Stimulated activated CD4-positive, alpha-beta T cell treated with anti-CD3 and anti-CD28 coated beads, Interleukin-12 subunit alpha, Interleukin-12 subunit beta, amount 100 ng/mL, for 24 hours (primary cell): Measurements from ENCODE around the gene ABHD17A.
"Not testable (repeated sequence)": the region's sequence is repeated elsewhere in the genome, so short reads cannot be mapped to it uniquely, and the experiment has no call there.

Experiments
- DNase-seq, 2 experiments: peaks; one replicate each; pipeline ENCODE4 v3.0.0-alpha.2; 2020; ENCODE audit warnings: low read depth in 2 of 2

ABHD17A gene

DNA sequence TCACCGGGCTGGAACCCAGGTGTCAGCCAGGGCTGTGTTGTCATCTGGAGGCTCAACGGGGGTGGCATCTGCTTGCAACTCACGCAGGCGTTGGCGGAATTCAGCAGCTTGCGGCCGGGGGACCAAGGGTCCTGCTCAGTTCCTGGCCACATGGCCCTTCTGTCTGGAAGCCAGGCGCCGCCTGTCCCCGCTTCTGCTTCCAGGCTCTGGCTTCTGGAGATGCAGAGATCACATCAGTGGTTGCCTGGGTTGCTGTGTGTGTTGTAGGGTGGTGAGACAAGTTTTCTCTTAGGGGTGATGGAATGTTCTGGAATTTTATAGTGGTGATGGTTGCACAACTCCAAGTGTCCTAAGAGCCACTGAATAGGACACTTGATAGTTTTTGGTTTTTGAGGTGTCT lies 24.9 kb upstream of the ABHD17A start:
- DNase-seq, result no peak

DNA sequence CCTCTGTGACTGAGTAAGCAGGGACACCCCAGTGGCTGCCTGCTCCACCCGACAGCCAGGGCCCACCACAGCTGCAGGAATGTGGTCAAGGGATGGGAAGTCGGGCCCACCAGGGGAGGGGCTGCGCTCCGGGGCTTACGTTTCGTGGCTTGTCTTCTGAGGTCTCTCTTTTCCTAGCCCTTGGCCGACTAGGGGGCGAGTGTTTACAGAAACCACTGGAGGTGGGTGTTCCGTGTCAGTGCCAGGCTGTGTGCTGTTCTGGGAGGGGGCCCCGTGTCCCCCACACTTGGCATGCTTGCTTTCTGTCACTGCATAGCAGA lies 24.4 kb upstream of the ABHD17A start:
- DNase-seq, result no peak

DNA sequence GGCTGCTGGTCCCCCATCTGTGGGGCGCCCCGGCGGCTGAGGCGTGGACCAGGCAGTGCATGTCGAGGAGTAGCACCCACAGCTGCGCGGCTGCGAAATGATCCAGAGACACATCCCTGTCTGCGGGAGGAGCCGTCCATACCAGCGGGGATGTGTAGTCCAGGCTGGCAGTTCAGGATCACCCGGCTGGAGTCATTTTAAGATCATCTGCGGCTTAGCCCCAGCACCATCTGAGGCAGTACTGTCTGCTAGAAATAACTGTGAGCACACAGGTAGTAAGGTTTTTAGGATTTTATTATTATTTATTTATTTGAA lies 23.0 kb upstream of the ABHD17A start:
- no peak for DNase-seq

DNA sequence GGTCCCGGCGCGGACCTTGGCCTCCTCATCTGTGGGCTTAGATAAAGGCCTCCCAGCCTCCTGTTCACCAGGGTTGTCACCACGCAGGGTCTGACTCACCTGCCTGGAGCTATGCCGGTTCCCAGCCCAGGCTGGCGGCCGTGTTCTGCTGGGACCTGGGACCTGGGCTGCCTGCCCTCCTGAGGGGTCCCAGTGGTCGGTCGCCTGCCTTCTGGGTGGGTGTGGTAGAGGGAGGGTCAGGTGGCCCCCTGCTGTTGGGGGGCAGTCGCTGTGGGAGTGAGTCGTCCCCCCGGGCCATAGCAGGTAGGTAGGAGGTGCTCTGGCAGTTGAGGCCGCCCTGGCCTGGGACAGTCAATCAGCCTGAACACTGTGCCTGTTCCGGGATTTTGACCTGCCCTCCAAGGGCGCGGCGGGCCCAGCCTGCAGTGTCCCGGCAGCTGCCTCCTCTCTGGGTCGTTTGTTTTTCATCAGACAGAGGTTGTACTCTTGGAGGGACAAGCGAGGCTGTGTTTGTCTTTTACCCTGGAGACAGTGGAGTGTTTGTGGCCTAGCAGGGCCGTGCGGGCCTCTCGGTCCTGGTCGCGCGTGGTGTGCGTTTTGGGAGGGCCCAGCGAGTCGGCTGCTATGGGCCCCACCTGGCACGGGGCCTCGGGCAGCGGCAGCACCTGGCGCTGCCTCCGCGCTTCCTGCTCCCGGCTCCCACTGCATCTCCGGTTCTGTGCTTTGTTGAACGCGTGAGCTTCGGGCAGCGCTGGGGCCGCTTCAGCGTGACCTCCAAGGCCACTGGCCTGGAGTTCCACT lies 22.5 kb upstream of the ABHD17A start:
- DNase-seq, result no peak

DNA sequence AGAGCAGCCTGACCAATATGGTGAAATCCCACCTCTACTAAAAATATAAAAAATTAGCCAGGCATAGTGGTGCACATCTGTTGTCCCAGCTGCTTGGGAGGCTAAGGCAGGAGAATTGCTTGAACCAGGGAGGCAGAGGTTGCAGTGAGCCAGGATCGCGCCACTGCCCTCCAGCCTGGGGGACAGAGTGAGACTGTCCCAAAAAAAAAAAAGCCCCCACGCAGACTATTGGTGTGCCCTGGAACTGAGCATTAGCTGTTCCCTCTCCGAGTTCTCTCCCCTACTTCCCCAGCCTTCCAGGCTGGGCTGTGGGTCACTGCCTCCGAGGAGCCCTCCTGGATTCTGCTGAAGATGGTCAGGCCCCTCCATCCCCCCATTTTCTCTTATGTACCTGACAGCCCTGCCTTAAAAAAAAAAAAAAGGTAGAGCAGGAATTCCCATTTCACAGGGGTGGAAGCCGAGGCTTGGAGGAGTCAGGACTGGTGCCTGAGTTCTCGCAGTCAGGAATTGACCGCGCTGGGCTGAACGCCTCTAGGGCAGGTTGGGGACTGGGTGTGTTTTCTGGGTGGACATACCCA lies 21.8 kb upstream of the ABHD17A start:
- no peak for DNase-seq

DNA sequence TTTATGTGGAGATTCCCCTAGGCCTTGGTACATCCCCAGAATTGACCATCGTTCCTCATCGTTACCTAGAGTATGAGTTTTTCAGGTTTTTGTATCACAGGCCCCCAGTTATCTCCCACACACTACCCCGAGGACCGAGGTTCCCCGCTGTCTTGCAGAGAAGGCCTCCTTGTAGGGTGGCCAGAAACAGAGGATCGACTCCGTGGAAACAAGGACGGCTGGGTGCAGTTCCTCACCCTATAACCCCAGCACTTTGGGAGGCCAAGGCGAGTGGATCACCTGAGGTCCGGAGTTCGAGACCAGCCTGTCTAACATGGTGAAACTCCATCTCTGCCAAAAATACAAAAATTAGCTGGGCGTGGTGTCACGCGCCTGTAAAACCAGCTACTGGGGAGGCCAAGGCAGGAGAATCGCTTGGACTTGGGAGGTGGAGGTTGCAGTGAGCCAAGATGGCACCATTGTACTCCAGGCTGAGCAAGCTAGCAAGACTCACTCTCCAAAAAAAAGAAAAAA lies 20.6 kb upstream of the ABHD17A start:
- no peak for DNase-seq

DNA sequence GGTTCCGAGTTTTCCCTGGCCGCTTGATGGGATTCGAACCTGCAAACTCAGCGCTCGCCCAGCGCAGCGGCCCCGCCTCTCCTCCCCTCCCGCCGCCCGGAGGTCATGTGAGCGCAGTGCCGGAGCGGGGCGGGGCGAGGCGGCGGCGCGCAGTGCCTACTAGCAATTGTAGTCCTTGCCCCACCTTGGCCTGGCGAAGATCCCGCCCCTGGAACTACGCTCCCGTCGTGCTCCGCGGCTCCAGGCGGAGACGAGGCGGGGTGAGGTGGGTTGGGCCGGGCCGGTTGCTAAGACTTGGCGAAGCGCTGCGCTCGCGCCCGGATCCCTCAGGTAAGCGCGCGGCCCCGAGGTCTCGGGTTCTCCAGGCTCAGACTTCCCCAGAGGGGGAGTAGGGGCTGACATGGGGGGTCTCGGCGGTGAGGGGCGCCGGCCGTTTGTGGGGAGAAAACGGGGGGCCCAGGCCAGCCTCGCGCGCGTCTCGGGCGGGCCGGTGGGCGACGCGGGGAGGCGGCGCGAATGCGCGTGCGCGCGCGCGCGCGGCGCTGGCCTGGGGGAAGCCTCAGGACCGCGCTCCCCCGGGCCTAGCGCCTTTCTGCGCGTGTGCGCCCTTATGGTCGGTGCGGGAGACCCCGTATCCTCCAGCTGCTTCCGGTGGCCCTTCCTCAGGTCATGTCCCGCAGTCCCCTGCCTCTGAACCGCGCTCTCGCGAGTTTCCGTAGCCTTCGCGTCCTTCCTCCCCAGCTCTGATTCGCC lies 20.0 kb upstream of the ABHD17A start, which contains the start of the genes ADAT3 and SCAMP4:
Gene ADAT3, plus strand, starts transcription at position 290 of the 753 bp plus-strand sequence. CDS start 6,649 bp downstream, outside the sequence.
Gene SCAMP4, plus strand, starts transcription at position 290 of the 753 bp plus-strand sequence. CDS start 9,621 bp downstream, outside the sequence.
- peak; percentile 97 for DNase-seq

DNA sequence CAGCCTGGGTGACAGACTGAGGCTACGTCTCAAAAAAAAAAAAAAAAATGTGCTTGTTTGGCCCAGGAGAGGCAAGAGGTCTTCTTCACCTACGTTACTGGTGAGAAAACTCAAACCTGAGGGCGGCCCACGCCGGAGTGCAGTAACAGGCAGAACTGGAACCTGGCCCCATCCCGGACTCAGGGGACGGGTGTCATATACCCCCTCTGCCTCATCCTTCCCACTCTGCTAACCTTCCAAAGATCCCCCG lies 19.5 kb upstream of the ABHD17A start:
- DNase-seq, result no peak

DNA sequence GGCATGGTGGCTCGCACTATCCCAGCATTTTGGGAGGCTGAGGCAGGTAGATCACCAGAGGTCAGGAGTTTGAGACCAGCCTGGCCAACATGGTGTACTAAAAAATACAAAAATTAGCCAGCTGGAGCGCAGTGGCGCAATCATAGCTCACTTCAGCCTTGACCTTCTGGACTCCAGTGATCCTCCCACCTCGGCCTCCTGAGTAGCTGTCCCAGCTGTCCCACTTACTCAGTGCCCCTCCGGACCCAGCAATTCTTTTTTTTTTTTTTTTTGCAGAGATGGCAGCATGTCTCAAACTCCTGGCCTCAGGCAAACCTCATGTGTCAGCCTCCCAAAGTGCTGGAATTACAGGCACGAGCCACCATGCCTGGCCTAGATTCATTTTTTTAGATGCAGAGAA lies 17.6 kb upstream of the ABHD17A start:
- no peak for DNase-seq

DNA sequence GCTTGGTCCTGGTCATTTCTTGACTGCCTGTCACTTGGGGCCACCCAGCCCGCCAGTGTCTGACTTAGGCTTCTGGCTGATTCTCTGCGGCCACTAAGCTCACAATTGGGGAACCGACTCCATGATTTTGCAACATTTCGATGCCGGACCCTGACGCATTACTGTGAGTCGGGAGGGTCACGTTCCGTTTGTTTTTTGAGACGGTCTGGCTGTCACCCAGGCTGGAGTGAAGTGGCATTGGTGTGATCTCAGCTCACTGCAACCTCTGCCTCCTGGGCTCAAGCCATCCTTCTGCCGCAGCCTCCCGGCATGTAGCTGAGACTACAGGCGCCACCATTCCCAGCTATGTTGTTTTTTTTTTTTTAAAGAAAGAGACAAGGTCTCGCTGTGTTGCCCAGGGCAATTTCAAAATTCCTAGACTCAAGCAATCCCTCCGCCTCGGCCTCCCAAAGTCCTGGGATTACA lies 16.7 kb upstream of the ABHD17A start:
- no peak for DNase-seq

DNA sequence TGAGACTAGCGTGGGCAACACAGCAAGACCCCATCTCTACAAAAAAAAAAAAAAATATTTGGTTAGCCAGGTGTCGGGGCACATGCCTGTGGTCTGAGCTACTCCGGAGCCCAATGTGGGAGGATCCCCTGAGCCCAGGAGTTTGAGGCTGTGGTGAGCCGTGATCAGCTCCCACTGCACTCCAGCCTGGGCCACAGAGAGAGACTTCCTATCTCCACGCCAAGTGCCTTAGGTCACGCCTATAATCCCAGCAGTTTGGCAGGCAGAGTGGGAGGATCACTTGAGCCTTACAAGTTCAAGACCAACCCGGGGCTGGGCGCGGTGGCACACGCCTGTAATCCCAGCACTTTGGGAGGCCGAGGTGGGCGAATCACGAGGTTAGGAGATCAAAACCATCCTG lies 11.2 kb upstream of the ABHD17A start:
- DNase-seq, result no peak

DNA sequence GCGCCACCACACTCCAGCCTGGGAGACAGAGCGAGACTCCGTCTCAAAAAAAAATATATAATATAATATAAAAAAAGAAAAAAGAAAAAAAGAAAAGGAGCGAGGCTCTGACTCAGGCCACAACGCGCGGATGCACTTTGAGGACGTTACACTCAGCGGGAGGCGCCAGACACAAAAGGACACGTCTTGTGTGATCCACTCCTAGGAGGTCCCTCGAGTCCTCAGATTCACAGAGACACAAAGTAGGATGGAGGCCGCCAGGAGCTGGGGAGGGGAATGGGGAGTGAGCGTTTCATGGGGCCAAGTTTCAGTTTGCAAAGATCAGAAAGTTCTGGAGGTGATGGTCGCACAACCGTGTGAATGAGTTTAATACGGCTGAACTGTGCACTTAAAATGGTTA lies 8.5 kb upstream of the ABHD17A start:
- no peak for DNase-seq

DNA sequence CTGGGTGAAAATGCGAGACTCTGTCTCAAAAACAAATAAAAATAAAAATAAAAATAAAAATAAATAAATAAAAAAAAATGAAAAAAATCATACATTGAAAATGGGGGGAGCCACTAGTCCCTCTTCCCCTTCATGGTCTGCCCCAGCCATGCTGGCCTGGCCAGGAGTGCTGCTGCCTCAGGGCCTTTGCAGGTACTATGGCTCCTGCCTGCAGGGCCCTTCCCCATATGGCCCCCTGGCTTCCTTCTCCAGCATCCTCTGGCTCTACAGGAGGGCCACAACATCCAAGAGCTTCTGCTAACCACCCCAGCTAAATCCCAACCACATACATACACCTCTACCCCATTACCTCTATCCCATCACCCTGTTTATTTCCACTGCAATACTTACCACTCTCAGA lies 4.6 kb upstream of the ABHD17A start:
- no peak for DNase-seq

DNA sequence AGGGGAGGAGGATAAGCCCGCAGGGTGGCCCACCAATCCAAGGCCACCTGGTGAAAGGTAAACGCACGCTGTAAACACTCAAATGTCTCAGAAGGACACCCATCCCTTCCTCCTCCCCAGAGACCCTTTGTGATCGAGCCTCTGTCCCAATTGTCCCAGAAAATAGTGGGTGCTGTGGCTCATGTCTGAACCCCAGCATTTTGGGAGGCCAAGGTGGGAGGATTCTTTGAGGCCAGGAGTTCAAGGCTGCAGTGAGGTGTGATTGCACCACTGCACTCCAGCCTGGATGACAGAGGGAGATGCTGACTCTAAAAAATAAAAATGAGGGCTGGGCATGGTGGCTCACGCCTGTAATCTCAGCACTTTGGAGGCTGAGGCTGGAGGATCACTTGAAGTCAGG lies 3.1 kb upstream of the ABHD17A start:
- DNase-seq, result no peak

DNA sequence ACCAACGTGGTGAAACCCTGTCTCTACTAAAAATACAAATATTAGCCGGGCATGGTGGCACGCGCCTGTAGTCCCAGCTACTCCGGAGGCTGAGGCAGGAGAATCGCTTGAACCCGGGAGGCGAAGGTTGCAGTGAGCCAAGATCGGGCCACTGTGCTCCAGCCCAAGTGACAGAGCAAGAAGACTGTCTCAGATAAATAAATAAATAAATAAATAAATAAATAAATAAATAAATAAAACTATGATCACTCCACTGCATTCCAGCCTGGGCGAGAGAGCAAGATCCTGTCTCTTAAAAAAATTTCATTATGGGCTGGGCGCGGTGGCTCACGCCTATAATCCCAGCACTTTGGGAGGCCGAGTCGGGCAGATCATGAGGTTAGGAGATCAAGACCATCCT lies 1.1 kb upstream of the ABHD17A start:
- not testable (repeated sequence) for DNase-seq

DNA sequence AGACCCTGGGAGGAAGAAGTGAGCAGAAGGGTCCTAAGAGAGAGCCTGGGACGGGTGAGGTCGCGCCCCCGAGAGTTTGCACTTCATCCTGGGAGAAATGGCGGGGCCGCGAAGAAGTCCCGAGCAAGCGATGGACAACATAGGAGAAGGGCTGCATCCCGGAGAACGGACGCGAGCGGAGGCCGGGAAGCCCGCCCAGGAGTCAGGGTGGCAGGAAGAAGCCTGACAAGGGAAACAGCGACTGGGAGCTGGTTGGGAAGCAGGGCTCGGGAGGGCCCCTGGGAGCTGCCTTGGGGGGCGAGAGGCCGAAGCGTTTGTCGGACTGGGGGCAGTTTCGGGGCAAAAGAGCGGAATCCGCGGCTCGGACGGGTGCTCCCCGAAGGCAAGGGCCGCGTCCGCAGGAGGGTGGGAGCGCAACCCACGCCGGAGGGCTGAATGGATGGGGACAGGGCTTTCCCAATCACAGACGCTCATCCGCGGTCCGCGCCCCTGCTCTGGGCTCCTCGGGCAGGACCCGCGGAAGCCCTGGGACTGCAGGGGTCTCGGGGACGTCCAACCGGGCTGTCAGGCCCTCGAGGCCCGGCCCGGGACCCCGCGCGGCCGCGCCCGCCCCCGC lies 469 bp downstream of the ABHD17A start:
- no peak for DNase-seq

DNA sequence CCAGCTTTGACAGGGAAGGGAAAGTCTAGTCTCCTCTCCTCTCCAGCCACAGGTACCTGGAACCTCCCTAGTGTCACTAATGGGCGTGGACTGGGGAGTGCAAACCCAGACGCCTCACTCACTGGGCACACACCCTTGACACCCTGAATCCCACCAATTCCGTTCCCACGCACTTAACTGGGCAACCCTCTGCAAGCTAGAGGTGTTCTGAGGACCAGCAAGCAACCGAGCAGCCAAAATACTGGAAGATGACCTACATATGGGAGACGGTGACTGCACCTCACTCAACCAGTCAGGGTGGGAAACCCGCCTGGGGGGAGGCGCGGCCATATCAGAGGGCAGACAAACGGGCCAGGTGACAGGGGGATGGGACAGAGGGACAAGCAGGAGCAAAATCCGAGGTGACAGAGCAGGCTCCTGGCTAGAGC lies 991 bp downstream of the ABHD17A start:
- no peak for DNase-seq

DNA sequence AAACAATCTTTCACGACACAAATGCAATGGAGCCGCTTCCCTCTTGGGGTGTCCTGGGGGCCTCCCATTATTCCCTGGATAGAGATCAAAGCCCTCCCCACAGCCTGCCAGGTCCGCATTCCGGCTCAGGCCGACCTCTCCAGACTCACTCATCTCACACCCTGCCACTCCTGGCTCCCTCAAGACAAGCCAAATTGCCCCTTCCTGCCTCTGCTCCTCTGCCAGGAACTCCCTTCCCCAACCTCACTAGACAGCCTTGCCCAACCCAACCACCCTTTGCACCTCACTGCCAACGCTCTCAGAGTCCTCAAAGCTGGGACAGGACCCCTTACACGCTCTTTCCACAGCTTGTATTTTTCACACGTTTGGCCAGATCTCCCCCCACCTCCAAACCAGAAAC lies 1.5 kb downstream of the ABHD17A start:
- DNase-seq, result no peak

DNA sequence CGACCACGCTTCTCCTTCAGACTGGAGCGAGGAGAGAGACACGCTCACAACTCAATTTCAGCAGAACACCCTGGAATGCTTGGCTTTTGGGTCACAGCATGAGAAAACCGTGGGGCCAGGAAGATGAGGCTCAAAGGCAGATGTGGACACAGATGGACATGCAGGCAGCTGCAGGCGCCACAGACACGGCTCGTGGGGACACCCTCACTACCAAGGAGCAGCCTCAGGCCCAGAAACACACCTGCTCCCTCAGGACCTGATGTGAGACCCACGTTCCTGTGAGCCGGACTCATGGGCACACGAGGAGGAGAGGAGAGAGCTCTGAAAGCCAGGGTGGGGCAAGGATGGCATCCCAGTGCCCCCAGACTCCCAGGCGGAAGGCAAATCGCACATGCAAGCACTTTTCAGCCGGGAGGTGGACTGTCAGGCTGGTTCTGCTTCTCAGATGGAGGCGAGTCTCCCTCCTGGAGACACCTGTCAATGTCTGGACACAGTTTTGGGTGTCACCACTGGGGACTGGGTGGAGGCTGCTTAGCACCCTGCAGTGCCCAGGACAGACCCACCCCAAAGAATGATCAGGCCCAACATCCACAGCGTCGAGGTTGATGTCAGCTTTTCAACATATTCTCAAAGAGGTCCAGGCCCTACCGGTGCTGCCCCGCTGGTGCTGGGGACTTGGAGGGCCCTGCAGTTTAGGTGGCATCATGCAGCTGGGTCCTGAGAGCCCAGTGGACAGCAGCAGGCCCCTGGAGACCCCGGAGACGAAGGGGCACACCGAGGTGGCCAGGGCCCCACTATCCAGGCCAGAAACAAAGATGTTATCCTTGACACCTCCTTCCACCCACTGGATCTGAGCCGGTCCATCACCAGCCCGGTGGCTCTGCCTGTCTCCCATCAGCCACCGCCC lies 2.3 kb downstream of the ABHD17A start:
- DNase-seq, result no peak

DNA sequence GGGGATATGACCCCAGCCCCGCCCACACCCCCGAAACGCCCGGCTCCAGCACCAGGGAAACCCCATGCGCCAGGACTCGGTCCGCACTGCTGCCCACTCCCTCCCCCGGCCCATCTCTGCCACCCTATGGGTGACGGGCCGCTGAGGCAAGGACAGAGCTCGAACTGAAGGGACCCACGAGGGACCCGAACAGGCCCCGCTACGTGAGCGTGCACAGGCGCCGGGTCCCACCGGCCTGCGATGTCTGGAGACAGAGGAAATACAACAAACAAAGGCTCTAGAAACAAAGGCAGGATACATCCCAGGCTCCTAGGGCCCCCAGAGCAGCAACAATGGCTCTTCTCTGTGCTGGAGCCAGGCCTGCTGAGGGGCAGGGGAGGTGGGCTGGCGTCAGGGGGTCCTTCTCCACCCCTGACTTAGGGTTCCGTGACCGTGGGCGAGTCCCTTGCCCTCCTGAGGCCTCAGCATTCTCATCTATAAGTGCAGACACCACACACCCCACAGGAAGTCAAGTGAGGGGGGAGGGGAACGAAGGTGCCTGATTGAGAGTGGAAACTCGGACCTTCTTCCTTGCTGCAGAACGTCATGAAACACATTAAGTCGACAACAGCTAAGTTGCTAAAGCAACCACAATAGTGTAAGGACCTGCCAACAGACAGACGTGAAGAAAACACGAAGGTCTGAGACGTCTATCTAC lies 3.1 kb downstream of the ABHD17A start:
- DNase-seq, result peak in 1 of 2 experiments; percentile 63
